ENCODE data around the gene MATR3.
A peak's percentile ranks its signal among the peaks of the same experiment; 100 is the strongest.

MATR3 gene, protein sequence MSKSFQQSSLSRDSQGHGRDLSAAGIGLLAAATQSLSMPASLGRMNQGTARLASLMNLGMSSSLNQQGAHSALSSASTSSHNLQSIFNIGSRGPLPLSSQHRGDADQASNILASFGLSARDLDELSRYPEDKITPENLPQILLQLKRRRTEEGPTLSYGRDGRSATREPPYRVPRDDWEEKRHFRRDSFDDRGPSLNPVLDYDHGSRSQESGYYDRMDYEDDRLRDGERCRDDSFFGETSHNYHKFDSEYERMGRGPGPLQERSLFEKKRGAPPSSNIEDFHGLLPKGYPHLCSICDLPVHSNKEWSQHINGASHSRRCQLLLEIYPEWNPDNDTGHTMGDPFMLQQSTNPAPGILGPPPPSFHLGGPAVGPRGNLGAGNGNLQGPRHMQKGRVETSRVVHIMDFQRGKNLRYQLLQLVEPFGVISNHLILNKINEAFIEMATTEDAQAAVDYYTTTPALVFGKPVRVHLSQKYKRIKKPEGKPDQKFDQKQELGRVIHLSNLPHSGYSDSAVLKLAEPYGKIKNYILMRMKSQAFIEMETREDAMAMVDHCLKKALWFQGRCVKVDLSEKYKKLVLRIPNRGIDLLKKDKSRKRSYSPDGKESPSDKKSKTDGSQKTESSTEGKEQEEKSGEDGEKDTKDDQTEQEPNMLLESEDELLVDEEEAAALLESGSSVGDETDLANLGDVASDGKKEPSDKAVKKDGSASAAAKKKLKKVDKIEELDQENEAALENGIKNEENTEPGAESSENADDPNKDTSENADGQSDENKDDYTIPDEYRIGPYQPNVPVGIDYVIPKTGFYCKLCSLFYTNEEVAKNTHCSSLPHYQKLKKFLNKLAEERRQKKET

DNA sequence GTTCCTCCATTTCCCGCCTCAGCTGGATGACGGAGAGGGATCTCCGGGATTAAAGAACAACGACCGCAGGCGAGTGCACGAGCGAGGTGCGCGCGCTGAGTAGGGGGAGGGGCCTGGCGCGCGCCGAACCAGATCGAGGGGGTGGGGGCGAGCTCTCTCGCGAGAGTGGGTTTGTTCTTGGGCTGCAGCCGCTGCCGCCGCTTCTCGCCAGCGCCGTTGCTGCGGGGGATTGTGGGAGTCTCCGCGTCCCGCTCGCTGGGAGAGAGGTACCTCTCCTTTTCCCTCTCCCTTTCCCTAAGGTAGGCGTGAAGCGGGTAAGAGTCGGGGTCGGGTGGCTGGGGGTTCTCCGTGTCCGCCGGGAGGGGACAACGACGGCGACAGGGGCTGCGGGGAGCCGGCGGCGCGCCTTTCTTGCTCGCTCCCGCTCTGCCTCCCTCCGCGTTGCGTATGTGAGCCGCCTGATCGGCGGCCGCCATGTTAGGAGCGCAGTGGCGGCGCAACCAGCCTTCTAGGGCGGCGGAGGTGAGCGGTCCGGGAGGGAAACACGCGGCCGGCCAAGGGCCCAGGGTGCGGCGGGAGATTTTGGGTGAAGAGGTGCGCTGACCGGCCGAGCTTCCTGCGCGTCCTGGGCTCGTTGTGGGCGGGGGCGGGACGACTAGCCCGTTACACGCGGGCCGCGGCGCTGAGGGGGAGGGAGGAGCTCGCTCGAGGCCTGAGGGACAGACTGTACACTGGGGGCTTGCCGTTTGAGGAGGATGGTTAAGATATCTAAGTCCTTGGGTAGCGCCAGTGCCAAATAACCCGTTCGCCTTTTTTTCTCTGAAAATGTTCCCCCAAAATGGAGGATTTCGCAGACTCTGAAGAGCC is at the start of gene MATR3:
Gene MATR3 (plus strand): TSS at position 234 of the 867 bp plus-strand sequence. CDS start 13,676 bp downstream, outside the sequence.
- DNase-seq (ENCODE audit: low read depth) = peak; percentile 95
- H3K4me3 ChIP-seq (ENCODE audit: low read length) = peak within 1 kb of the TSS; percentile 90
- TF ChIP-seq, protein P1, sequence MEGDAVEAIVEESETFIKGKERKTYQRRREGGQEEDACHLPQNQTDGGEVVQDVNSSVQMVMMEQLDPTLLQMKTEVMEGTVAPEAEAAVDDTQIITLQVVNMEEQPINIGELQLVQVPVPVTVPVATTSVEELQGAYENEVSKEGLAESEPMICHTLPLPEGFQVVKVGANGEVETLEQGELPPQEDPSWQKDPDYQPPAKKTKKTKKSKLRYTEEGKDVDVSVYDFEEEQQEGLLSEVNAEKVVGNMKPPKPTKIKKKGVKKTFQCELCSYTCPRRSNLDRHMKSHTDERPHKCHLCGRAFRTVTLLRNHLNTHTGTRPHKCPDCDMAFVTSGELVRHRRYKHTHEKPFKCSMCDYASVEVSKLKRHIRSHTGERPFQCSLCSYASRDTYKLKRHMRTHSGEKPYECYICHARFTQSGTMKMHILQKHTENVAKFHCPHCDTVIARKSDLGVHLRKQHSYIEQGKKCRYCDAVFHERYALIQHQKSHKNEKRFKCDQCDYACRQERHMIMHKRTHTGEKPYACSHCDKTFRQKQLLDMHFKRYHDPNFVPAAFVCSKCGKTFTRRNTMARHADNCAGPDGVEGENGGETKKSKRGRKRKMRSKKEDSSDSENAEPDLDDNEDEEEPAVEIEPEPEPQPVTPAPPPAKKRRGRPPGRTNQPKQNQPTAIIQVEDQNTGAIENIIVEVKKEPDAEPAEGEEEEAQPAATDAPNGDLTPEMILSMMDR (conservative IDR thresholded peaks at IDR 0.05; ENCODE audit: low read length) = no peak

DNA sequence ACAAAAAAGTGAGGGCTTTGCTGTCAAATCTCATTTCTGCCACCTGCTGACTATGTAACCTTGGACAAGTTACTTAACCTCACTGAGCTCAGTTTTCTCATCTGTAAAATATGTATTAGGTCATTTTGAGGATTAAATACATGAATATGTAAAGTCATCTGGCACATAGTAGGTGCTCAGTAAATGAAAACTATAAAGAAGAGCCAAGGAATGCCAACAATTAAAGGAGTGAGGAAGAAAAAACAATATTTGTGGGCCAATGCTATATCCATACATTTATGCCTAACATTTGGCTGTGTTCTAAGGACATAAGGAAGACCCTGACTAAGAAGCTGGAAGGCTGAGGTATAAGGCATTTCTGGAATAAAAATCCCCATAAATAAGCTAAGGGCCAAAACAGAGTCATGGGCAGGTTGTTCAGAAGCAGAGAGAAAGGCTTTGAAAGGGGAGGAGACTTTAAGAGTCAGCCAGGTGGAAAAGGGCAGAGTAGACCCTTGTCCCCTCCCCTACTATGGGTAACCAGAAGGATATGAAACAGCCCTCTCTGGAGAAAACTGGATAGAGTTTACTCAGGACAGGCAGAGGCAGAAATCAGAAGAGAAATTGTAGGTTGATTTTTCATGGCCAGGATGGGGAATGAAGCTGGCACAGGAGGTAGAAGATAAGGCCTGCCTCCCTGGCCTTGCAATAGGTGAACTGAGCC is 47.8 kb upstream of the MATR3 start:
- no peak for DNase-seq (ENCODE audit: low read depth)
- H3K4me3 ChIP-seq (ENCODE audit: low read length) = no peak overlapping the region
- TF ChIP-seq, protein P1 (conservative IDR thresholded peaks at IDR 0.05; ENCODE audit: low read length) = no peak

DNA sequence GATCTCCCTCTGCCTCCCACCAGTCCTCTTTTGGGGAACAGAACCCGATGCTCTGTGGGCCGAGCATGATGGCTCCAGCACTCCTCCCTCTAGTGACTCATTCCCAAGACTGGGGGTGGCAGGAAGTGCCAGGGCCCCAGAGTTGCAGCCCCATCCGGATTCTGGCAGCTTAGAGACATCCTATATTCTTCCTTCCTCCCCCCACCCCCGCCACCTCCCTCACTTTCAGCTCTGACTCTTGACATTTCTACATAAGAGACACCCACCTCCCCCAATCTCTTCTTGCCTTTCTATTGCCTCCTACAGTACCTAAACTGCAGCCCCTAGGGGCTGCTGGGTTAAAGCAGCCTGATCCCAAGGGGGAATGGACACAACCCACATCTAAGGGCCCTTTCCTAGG is 47.1 kb upstream of the MATR3 start:
- DNase-seq (ENCODE audit: low read depth) = peak; percentile 34
- TF ChIP-seq, protein P1 (conservative IDR thresholded peaks at IDR 0.05; ENCODE audit: low read length) = no peak
- H3K4me3 ChIP-seq (ENCODE audit: low read length) = no peak overlapping the region

DNA sequence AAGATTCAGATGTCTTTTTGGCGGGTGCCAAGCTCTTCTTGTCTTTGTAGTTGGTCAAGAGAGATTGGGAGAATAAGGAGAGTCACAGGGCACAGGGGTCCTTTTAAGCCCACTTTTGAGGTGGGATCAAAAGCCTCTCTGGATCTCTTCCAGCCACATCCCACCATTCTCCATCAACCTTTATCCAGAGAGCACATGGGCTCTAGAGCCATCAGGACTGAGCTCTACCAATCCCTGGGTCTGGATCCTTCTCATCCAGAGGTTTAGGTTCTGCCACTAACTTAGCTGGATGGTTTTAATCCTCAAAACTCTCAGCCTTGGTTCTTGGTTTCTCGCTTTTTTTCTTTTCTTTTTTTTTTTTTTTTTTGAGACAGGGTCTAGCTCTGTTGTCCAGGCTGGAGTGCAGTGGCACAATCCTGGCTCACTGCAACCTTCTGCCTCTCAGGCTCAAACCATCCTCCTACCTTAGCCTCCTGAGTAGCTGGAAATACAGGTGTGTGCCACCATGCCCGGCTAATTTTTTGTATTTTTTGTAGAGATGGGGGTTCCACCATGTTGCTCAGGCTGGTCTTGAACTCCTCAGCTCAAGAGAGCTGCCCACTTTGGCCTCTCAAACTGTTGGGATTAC is 44.6 kb upstream of the MATR3 start:
- TF ChIP-seq, protein P1 (conservative IDR thresholded peaks at IDR 0.05; ENCODE audit: low read length) = no peak
- H3K4me3 ChIP-seq (ENCODE audit: low read length) = no peak overlapping the region
- no peak for DNase-seq (ENCODE audit: low read depth)

DNA sequence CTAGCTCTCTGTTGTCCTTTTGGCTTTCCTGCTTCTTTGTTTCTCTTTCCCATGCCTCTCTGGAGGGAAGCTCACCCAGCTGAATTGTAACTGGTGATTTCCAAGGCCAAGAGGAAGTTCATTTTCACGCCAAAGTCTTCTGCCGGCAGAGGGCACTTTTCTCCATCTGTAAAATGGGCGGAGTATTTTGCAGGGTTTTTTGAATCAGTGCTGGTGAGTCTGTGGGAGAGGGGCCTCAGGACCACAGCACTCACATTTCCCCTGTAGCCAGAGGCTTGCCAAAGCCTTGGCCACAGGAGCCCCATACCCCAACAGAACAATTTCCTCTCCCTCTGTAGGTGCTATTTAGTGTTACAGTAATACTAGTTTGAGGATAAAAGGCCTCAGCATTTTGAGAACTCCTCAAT is 42.3 kb upstream of the MATR3 start:
- TF ChIP-seq, protein P1 (conservative IDR thresholded peaks at IDR 0.05; ENCODE audit: low read length) = 0 out of 2 replicates have a peak, but pooled peaks have one; percentile 17
- H3K4me3 ChIP-seq (ENCODE audit: low read length) = no peak overlapping the region
- no peak for DNase-seq (ENCODE audit: low read depth)
